22Rv1 (cell line): ENCODE data around the gene ILK.

Experiments
- H3K27ac ChIP-seq: fragments of 450-650 bp; 2 replicates; pipeline ENCODE4 v1.5.1; 2017
- CTCF ChIP-seq: fragments of 450-650 bp; IDR thresholded peaks from 2 replicates; pipeline ENCODE4 v1.5.1; 2017; ENCODE audit warnings: mild to moderate bottlenecking
- ZFX ChIP-seq: fragments of 450-650 bp; IDR thresholded peaks from 2 replicates; pipeline ENCODE4 v1.6.1; 2017; ENCODE audit warnings: antibody characterized with exemption, borderline replicate concordance

Gene ILK

GRCh38 chr11:6561288-6561687 lies 42.3 kb upstream of the ILK start:
- TF ChIP-seq CTCF (no peak), ZFX (no peak)
- no peak overlapping the region for H3K27ac ChIP-seq

- TF ChIP-seq ZFX: no peak
- TF ChIP-seq CTCF: no peak
- no peak overlapping the region for H3K27ac ChIP-seq
These were observed 40.4 kb upstream of the ILK start for GRCh38 chr11:6563121-6563619.

- TF ChIP-seq ZFX (no peak), CTCF (no peak)
- H3K27ac ChIP-seq: no peak overlapping the region
These were observed 39.9 kb upstream of the ILK start for GRCh38 chr11:6563667-6564066.

GRCh38 chr11:6565325-6565724 lies 38.2 kb upstream of the ILK start:
- TF ChIP-seq CTCF (no peak), ZFX (no peak)
- H3K27ac ChIP-seq: no peak overlapping the region

- no peak overlapping the region for H3K27ac ChIP-seq
- TF ChIP-seq CTCF (no peak), ZFX (no peak)
These were observed 37.4 kb upstream of the ILK start for GRCh38 chr11:6565988-6566703.

DNA sequence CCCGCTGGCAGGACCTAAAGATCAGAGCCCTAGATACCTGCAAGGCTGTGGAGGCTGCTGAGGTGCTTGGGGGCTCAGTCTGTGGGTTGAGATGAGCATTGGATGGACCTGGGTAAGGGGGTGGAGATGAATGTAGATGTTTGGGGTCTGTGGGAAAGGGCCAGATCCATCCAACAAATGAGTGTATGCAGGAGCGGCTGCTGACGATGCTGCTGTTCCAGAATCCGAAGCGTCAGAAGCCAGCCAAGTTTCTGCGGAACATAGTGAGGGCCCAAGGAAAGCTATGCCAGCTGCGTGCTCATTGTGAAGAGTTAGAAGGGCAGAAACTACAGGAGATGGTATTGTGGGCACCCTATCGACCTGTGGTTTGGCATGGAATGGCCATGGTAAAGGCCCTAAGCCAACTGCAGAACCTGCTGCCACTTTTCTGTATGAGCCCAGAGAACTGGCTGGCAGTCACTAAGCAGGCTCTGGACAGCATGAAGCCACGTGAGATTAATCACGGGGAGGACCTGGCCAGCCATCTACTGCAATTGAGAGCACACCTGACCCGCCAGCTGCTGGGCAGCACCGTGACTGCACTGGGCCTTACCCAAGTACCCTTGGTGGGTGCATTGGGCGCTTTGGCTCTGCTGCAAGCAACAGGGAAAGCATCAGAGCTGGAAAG lies 36.7 kb upstream of the ILK start:
- H3K27ac ChIP-seq: no peak overlapping the region
- TF ChIP-seq CTCF (no peak), ZFX (no peak)

DNA sequence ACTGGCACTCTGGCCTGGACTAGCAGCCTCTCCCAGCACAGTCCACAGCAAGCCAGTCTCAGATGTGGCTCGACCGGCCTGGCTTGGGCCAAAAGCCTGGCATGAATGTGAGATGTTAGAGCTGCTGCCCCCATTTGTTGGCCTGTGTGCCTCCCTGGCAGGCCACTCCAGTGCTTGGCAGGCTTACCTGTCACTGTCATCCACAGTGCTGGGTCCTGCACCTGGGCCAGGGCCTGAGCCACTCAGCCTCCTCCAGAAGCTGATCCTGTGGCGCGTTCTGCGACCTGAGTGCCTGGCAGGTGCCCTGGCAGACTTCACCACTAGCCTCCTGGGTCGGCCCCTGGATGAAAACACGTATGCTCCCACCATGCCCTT lies 36.2 kb upstream of the ILK start:
- H3K27ac ChIP-seq: no peak overlapping the region
- TF ChIP-seq ZFX: no peak
- no peak for TF ChIP-seq CTCF
